SJCRH30 (cell line): ENCODE results near the gene ZFPM1. TPM values are rescaled to one million over a fixed set of nuclear protein-coding genes. Genes with fewer than 3 reads are reported as not detected.

Source experiments
- DNase-seq, 2 experiments: peaks; one replicate each; pipeline ENCODE4 v3.0.0-alpha.2; 2015 to 2020
- H3K27ac ChIP-seq: fragments of 250-450 bp; sonication (Bioruptor Pico); 2 replicates; pipeline ENCODE4 v1.5.1; 2020; ENCODE audit warnings: mild to moderate bottlenecking, moderate library complexity
- H3K27me3 ChIP-seq: fragments of 250-450 bp; sonication (Bioruptor Pico); 2 replicates; pipeline ENCODE4 v1.5.1; 2020; ENCODE audit warnings: mild to moderate bottlenecking, moderate library complexity
- H3K36me3 ChIP-seq: fragments of 250-450 bp; sonication (Bioruptor Pico); 2 replicates; pipeline ENCODE4 v1.5.1; 2020; ENCODE audit warnings: mild to moderate bottlenecking, moderate library complexity
- H3K4me1 ChIP-seq: fragments of 250-450 bp; sonication (Bioruptor Pico); 2 replicates; pipeline ENCODE4 v1.5.1; 2020; ENCODE audit warnings: mild to moderate bottlenecking, moderate library complexity
- H3K4me3 ChIP-seq: fragments of 250-450 bp; sonication (Bioruptor Pico); 2 replicates; pipeline ENCODE4 v1.5.1; 2020; ENCODE audit warnings: mild to moderate bottlenecking, moderate library complexity
- H3K9me3 ChIP-seq: fragments of 250-450 bp; sonication (Bioruptor Pico); replicated peaks from 2 replicates; pipeline ENCODE4 v1.5.1; 2020; ENCODE audit warnings: mild to moderate bottlenecking, moderate library complexity
- total RNA-seq: library from RNA; depleted of rRNA; stranded (reverse); fragments of >200 nt; shearing (Covaris generic); gene quantifications from 2 replicates; pipeline ENCODE4 v1.2.3, GENCODE V29; 2014

The ZFPM1 gene
- total RNA-seq, 1 experiment from 2014 or later: 0.85 TPM

GRCh38 chr16:88505405-88506082 lies 52.5 kb downstream of the ZFPM1 start:
- Histone ChIP-seq H3K27ac (no peak overlapping the region), H3K36me3 (no peaks in the 10 kb centered on the region), H3K4me1 (peaks cover 18% of the 10 kb centered on the region), H3K27me3 (no peaks in the 10 kb centered on the region), H3K9me3 (no peaks in the 10 kb centered on the region), H3K4me3 (no peak overlapping the region)
- peak; percentile 58 to 59 for DNase-seq

GRCh38 chr16:88506723-88507122 lies 53.6 kb downstream of the ZFPM1 start:
- Histone ChIP-seq H3K27me3 (no peaks in the 10 kb centered on the region), H3K4me3 (no peak overlapping the region), H3K36me3 (no peaks in the 10 kb centered on the region), H3K9me3 (no peaks in the 10 kb centered on the region), H3K4me1 (peaks cover 24% of the 10 kb centered on the region), H3K27ac (no peak overlapping the region)
- DNase-seq: no peak

GRCh38 chr16:88507231-88507743 lies 54.2 kb downstream of the ZFPM1 start:
- H3K36me3 ChIP-seq: no peaks in the 10 kb centered on the region
- DNase-seq: no peak

DNA sequence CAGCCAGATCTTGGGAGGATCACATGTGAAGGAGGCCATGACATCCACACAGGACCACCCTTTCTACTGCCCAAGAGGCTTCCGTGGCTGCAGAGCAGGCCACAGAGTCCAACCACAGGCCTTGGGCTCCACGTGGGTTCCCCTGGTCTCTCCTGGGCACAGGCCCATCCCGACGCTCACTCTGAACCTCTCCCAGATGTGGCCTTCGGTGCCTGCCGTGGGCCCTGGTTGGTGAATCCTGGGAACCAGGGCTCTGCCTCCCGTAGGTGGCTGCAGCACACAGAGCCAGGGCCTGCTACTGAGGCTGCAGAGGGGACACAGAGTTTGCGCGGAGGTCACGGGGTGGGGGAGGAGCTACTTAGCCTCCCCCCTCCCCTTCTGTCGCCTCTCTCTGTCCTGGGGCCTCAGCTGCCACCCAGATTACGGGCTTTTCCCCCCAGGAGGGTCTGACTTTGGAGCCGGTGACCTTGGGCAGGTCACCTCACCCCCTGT lies 55.3 kb downstream of the ZFPM1 start:
- Histone ChIP-seq H3K4me3 (no peak overlapping the region), H3K36me3 (no peaks in the 10 kb centered on the region), H3K27ac (no peak overlapping the region), H3K9me3 (no peaks in the 10 kb centered on the region), H3K27me3 (no peaks in the 10 kb centered on the region), H3K4me1 (peaks cover 24% of the 10 kb centered on the region)
- DNase-seq: no peak

More at GRCh38 chr16:88507231-88507743, 54.2 kb downstream of the ZFPM1 start:
- H3K27me3 ChIP-seq: no peaks in the 10 kb centered on the region
- H3K9me3 ChIP-seq: no peaks in the 10 kb centered on the region
- no peak overlapping the region for H3K4me3 ChIP-seq
- H3K4me1 ChIP-seq: peaks cover 24% of the 10 kb centered on the region
- no peak overlapping the region for H3K27ac ChIP-seq

GRCh38 chr16:88508868-88509748 lies 56.0 kb downstream of the ZFPM1 start:
- Histone ChIP-seq H3K27ac (no peak overlapping the region; the same call in 1 of the 2 replicates), H3K36me3 (no peaks in the 10 kb centered on the region), H3K27me3 (no peaks in the 10 kb centered on the region), H3K4me3 (no peak overlapping the region), H3K4me1 (peaks cover 24% of the 10 kb centered on the region), H3K9me3 (no peaks in the 10 kb centered on the region)
- peak in 1 of 2 experiments; percentile 23 for DNase-seq

DNA sequence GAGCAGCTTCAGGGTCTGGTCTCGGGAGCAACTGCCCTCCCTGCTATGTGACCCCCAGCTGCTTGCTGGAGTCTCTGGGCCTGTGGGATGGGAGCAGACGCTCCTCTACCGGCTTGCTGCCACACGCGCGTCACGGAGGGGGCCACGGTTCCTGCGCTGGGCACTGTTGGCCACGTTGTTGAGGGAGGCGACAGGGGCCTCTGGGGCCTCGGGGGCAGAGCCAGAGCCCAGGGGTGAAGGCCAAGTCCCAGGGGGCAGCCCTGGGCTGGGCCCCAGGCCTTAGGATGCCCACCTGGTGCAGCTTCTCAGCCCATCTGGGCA lies 56.6 kb downstream of the ZFPM1 start:
- no peaks in the 10 kb centered on the region for H3K27me3 ChIP-seq
- H3K36me3 ChIP-seq: no peaks in the 10 kb centered on the region
- no peak overlapping the region for H3K4me3 ChIP-seq
- peaks cover 24% of the 10 kb centered on the region for H3K4me1 ChIP-seq
- H3K9me3 ChIP-seq: no peaks in the 10 kb centered on the region
- peak overlapping the region; percentile 52; the same call in 1 of the 2 replicates for H3K27ac ChIP-seq
- peak in 1 of 2 experiments; percentile 28 for DNase-seq

- DNase-seq: peak; percentile 75 to 89
- H3K27ac ChIP-seq: peak overlapping the region; percentile 52
- H3K9me3 ChIP-seq: no peaks in the 10 kb centered on the region
- H3K27me3 ChIP-seq: no peaks in the 10 kb centered on the region
- H3K4me1 ChIP-seq: peaks cover 24% of the 10 kb centered on the region
- H3K4me3 ChIP-seq: no peak overlapping the region
- no peaks in the 10 kb centered on the region for H3K36me3 ChIP-seq
These were observed 57.3 kb downstream of the ZFPM1 start for GRCh38 chr16:88510091-88510994.

GRCh38 chr16:88511060-88511459 lies 58.0 kb downstream of the ZFPM1 start:
- Histone ChIP-seq H3K27me3 (no peaks in the 10 kb centered on the region), H3K36me3 (no peaks in the 10 kb centered on the region), H3K4me1 (peaks cover 24% of the 10 kb centered on the region), H3K27ac (peak overlapping the region; percentile 52; the same call in 1 of the 2 replicates), H3K9me3 (no peaks in the 10 kb centered on the region), H3K4me3 (no peak overlapping the region)
- no peak for DNase-seq

DNA sequence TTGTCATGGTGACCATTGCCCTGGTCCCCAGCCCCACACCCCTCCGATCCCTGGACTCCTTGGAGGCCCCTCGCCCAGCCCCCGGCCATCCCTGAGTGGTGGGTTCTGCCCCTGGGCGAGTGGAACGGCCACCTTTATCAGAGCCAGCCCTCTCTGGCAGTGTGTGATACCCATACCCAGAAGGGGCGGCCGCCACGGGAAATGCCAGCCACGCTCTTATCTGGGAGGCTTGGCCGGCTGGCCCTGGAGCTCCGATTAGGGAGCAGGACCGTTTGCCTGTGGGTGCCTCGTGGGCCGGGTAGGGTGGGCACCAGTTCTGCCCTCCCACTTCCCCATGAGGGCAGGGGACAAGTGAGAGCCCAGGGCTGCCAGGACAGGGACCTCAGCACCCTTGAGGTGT lies 58.8 kb downstream of the ZFPM1 start:
- H3K4me1 ChIP-seq: peaks cover 24% of the 10 kb centered on the region
- DNase-seq: no peak
- H3K4me3 ChIP-seq: no peak overlapping the region
- H3K27ac ChIP-seq: no peak overlapping the region
- H3K27me3 ChIP-seq: no peaks in the 10 kb centered on the region
- H3K9me3 ChIP-seq: no peaks in the 10 kb centered on the region
- H3K36me3 ChIP-seq: no peaks in the 10 kb centered on the region

DNA sequence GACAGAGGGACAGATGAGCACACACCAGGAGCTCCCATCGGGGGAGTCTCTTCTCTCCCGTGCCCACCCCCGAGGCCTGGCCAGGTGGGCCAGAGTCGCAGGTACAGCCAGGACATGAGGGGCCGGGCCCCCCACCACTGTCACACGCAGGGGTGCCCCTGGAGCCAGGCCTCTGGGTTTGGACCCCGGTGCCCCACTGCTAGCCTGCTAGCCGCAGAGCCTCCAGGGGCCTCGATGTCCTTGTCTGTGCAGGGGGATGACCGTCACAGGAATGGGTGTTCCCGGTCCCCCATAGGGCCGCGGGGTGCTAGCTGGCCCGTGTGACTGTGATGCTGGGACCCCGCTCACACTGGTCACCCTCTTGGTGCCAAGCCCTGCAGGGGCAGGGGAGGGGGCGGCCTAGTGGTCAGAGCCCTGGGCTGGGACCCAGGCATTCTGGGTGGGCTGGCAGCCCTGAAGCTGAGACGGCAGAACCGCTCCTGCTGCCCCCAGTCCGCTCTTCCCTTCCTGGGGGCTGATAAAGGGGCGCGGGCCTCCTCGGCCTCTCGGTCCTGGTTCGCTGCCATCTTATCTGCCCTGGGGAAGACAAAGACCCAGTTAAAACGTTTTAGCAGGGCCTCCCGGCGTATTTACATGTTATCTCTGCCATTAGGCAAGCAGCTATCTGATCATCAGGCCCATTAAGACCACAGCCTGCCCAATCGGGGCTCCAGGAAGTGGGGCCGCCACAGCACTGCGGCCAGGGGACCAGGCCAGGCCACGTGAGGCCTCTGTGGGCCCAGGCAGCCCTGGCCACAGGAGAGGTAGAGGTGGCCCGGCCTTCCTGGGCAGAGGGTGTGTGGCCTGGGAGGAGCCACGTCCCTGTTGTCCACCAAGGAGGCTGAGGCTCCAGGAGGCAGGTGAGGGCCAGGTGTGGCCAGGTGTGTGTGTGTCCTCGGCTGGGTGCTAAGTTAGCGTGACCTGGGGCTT lies 59.9 kb downstream of the ZFPM1 start:
- DNase-seq: no peak
- no peaks in the 10 kb centered on the region for H3K27me3 ChIP-seq
- H3K4me1 ChIP-seq: peaks cover 24% of the 10 kb centered on the region
- H3K27ac ChIP-seq: no peak overlapping the region
- H3K4me3 ChIP-seq: no peak overlapping the region
- H3K36me3 ChIP-seq: no peaks in the 10 kb centered on the region
- no peaks in the 10 kb centered on the region for H3K9me3 ChIP-seq

- H3K4me3 ChIP-seq: no peak overlapping the region
- H3K27me3 ChIP-seq: no peaks in the 10 kb centered on the region
- no peak overlapping the region for H3K27ac ChIP-seq
- H3K36me3 ChIP-seq: no peaks in the 10 kb centered on the region
- no peak for DNase-seq
- peaks cover 20% of the 10 kb centered on the region for H3K4me1 ChIP-seq
- H3K9me3 ChIP-seq: no peaks in the 10 kb centered on the region
These were observed 61.0 kb downstream of the ZFPM1 start for GRCh38 chr16:88514070-88514469.

DNA sequence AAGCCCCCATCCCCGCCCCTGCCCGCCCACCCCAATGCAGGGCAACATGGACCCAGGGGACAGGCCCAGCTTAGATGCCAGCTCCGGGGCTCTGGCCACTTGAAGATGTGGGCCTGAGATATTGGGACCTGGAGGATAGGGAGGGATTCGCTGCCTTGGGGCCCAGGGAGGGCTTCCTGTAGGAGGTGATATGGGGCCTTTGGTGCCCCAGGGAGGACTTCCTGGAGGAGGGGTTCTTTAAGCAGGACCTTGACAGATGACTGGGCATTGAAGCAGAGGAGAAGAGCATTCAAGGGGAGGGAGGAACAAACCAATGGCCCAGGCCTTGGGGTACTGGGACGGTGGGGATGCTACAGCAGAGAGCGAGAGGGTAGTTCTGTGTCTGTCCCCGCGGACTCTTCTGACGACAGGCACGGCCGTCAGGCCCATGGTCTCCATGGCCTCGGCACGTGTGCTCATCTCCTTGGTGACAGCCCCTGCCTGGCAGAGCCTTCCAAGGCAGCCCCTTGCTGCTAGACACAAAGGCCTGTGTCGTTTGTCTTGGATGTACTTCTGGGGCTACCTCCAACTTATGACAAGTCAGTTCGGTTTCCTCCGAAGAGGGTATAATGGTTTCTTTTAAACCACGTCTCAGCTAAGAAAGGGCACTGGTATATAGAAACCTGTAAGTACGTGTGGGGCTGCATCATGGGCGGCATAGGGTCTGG lies 61.6 kb downstream of the ZFPM1 start:
- Histone ChIP-seq H3K36me3 (no peaks in the 10 kb centered on the region), H3K27ac (no peak overlapping the region), H3K4me3 (no peak overlapping the region), H3K9me3 (no peaks in the 10 kb centered on the region), H3K4me1 (peaks cover 14% of the 10 kb centered on the region), H3K27me3 (no peaks in the 10 kb centered on the region)
- DNase-seq: no peak

DNA sequence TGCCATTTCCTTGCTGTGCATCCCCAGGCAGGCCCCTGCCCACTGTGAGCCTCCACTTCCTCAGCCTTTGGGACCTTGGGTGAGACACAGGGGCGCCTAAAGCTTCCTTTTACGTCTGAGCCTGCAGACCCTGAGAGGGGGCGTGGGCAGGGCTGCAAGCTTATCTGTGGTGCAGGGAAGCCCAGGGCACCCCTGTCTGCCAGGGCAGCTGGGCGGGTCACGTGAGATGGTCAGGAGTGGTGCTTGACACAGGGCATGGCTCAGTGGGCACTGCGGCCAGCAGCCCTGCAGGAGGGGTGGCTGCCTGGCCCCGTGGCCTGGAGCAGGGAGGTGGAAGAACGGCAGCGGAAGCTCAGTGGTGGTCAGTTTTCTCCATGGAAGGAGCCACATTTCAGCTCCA lies 62.3 kb downstream of the ZFPM1 start:
- no peaks in the 10 kb centered on the region for H3K9me3 ChIP-seq
- no peak overlapping the region for H3K4me3 ChIP-seq
- no peak for DNase-seq
- H3K4me1 ChIP-seq: peaks cover 7% of the 10 kb centered on the region
- H3K36me3 ChIP-seq: no peaks in the 10 kb centered on the region
- no peaks in the 10 kb centered on the region for H3K27me3 ChIP-seq
- H3K27ac ChIP-seq: no peak overlapping the region
